Measurements from ENCODE around the gene RGS7. TPM values are rescaled to one million over a fixed set of nuclear protein-coding genes. Genes with fewer than 3 reads are reported as not detected.
"Not testable (repeated sequence)": the region's sequence is repeated elsewhere in the genome, so short reads cannot be mapped to it uniquely, and the experiment has no call there.

The RGS7 gene
- total RNA-seq, 2 experiments from 2014 or later = not detected

GRCh38 chr1:241143765-241144442 lies 213.1 kb downstream of the RGS7 start:
- POLR2A ChIA-PET = no interaction called here
- intact Hi-C loops (cut with DNase I, micrococcal nuclease) = no loop called here

DNA sequence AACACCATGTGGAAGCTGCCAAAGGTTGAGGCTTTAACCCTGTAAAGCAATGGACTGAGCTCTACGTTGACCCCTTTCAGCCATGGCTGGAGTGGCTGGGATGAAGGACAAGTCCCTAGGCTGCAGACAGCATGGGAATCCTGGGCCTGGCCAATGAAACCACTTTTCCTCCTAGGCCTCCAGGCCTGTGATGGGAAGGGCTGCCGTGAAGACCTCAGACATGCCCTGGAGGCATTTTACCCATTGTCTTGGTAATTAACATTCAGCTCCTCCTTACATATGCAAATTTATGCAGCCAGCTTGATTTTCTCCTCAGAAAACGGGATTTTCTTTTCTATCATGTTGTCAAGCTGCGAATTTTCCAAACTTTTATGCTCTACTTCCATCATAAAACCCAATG lies 214.5 kb downstream of the RGS7 start:
- Histone ChIP-seq H3K4me3 (ENCODE audit: low read length) (no peak overlapping the region), H3K36me3 (ENCODE audit: insufficient read depth, low read length) (no peaks in the 10 kb centered on the region), H3K9me3 (ENCODE audit: control insufficient read depth in 1 of 2, insufficient read depth in 1 of 2, low read length in 2 of 2) (peaks cover 0 to 3% of the 10 kb centered on the region in 2 experiments), H3K27ac (ENCODE audit: low read depth in 1 of 2, low read length in 2 of 2) (no peak overlapping the region), H3K4me1 (ENCODE audit: insufficient read depth, low read length) (no peaks in the 10 kb centered on the region), H3K27me3 (ENCODE audit: control insufficient read depth in 1 of 2, insufficient read depth in 2 of 2, low read length in 2 of 2) (no peaks in the 10 kb centered on the region)
- Mint-ChIP-seq H3K4me1 (ENCODE audit: low read depth) (no peaks in the 10 kb centered on the region), H3K27ac (no peak overlapping the region), H3K36me3 (ENCODE audit: low read depth) (no peaks in the 10 kb centered on the region), H3K27me3 (no peaks in the 10 kb centered on the region), H3K4me3 (no peak overlapping the region), H3K9me3 (peaks cover 6% of the 10 kb centered on the region)
- ATAC-seq (ENCODE audit: poor library complexity) (no peak), DNase-seq (no peak)
- CTCF ChIA-PET = no interaction called here
- TF ChIP-seq, protein P1, sequence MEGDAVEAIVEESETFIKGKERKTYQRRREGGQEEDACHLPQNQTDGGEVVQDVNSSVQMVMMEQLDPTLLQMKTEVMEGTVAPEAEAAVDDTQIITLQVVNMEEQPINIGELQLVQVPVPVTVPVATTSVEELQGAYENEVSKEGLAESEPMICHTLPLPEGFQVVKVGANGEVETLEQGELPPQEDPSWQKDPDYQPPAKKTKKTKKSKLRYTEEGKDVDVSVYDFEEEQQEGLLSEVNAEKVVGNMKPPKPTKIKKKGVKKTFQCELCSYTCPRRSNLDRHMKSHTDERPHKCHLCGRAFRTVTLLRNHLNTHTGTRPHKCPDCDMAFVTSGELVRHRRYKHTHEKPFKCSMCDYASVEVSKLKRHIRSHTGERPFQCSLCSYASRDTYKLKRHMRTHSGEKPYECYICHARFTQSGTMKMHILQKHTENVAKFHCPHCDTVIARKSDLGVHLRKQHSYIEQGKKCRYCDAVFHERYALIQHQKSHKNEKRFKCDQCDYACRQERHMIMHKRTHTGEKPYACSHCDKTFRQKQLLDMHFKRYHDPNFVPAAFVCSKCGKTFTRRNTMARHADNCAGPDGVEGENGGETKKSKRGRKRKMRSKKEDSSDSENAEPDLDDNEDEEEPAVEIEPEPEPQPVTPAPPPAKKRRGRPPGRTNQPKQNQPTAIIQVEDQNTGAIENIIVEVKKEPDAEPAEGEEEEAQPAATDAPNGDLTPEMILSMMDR (IDR thresholded peaks at IDR 0.05) = no peak
- intact Hi-C loops (cut with DNase I, micrococcal nuclease) = no loop called here
- POLR2A ChIA-PET = no interaction called here

More at GRCh38 chr1:241143765-241144442, 213.1 kb downstream of the RGS7 start:
- H3K27me3 Mint-ChIP-seq = no peaks in the 10 kb centered on the region
- Histone ChIP-seq H3K4me3 (ENCODE audit: low read length) (no peak overlapping the region), H3K27ac (ENCODE audit: low read depth in 1 of 2, low read length in 2 of 2) (no peak overlapping the region), H3K4me1 (ENCODE audit: insufficient read depth, low read length) (no peaks in the 10 kb centered on the region), H3K27me3 (ENCODE audit: control insufficient read depth in 1 of 2, insufficient read depth in 2 of 2, low read length in 2 of 2) (no peaks in the 10 kb centered on the region), H3K9me3 (ENCODE audit: control insufficient read depth in 1 of 2, insufficient read depth in 1 of 2, low read length in 2 of 2) (peaks cover 0 to under 1% of the 10 kb centered on the region in 2 experiments), H3K36me3 (ENCODE audit: insufficient read depth, low read length) (no peaks in the 10 kb centered on the region)
- H3K4me1 Mint-ChIP-seq (ENCODE audit: low read depth) = no peaks in the 10 kb centered on the region
- H3K4me3 Mint-ChIP-seq = no peak overlapping the region
- H3K27ac Mint-ChIP-seq = no peak overlapping the region
- H3K9me3 Mint-ChIP-seq = peaks cover 6% of the 10 kb centered on the region
- TF ChIP-seq, protein P1 (IDR thresholded peaks at IDR 0.05) = no peak
- ATAC-seq (ENCODE audit: poor library complexity) = no peak
- CTCF ChIA-PET = no interaction called here
- no peaks in the 10 kb centered on the region for H3K36me3 Mint-ChIP-seq (ENCODE audit: low read depth)
- DNase-seq = no peak

GRCh38 chr1:241141646-241142045 lies 215.4 kb downstream of the RGS7 start:
- DNase-seq; POLR2A ChIA-PET; H3K27me3 ChIP-seq (ENCODE audit: control insufficient read depth in 1 of 2, insufficient read depth in 2 of 2, low read length in 2 of 2); H3K9me3 Mint-ChIP-seq; H3K4me3 Mint-ChIP-seq; H3K4me3 ChIP-seq (ENCODE audit: low read length); intact Hi-C loops (cut with DNase I, micrococcal nuclease); H3K9me3 ChIP-seq (ENCODE audit: control insufficient read depth in 1 of 2, insufficient read depth in 1 of 2, low read length in 2 of 2); H3K36me3 ChIP-seq (ENCODE audit: insufficient read depth, low read length); CTCF ChIA-PET; H3K27me3 Mint-ChIP-seq; H3K4me1 Mint-ChIP-seq (ENCODE audit: low read depth); H3K36me3 Mint-ChIP-seq (ENCODE audit: low read depth); H3K27ac ChIP-seq (ENCODE audit: low read depth in 1 of 2, low read length in 2 of 2); H3K4me1 ChIP-seq (ENCODE audit: insufficient read depth, low read length); ATAC-seq (ENCODE audit: poor library complexity); H3K27ac Mint-ChIP-seq: not testable (repeated sequence)

DNA sequence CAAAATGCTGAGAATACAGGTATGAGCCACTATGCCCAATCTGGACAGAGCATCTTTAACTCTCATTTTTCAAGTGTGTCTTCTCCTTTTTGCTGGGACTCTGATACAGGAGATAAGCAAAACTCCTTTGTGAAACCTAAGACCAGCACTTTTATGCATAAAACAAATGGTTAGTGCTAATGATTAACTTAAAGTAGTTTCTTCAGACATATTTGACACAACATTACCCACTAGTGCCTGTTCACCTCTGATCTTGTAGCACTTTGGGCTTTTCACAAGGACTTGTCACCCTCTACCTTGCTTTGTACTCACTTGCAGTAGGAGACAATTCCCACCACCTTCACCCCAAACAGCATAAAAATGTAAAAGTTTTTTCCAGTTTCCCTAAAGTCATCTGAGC lies 216.3 kb downstream of the RGS7 start:
- no peak overlapping the region for H3K27ac Mint-ChIP-seq
- H3K4me1 Mint-ChIP-seq (ENCODE audit: low read depth) = no peaks in the 10 kb centered on the region
- TF ChIP-seq, protein P1 (IDR thresholded peaks at IDR 0.05) = no peak
- intact Hi-C loops (cut with DNase I, micrococcal nuclease) = no loop called here
- no peaks in the 10 kb centered on the region for H3K27me3 Mint-ChIP-seq
- H3K4me3 Mint-ChIP-seq = no peak overlapping the region
- H3K27me3 ChIP-seq (ENCODE audit: control insufficient read depth in 1 of 2, insufficient read depth in 2 of 2, low read length in 2 of 2) = no peaks in the 10 kb centered on the region
- DNase-seq (no peak), ATAC-seq (ENCODE audit: poor library complexity) (no peak)
- H3K27ac ChIP-seq (ENCODE audit: low read depth in 1 of 2, low read length in 2 of 2) = no peak overlapping the region
- ChIA-PET CTCF (no interaction called here), POLR2A (no interaction called here)
- no peaks in the 10 kb centered on the region for H3K36me3 Mint-ChIP-seq (ENCODE audit: low read depth)
- H3K4me1 ChIP-seq (ENCODE audit: insufficient read depth, low read length) = no peaks in the 10 kb centered on the region
- H3K36me3 ChIP-seq (ENCODE audit: insufficient read depth, low read length) = no peaks in the 10 kb centered on the region
- H3K9me3 Mint-ChIP-seq = peaks cover 5% of the 10 kb centered on the region
- H3K9me3 ChIP-seq (ENCODE audit: control insufficient read depth in 1 of 2, insufficient read depth in 1 of 2, low read length in 2 of 2) = peaks cover 0 to 3% of the 10 kb centered on the region in 2 experiments
- no peak overlapping the region for H3K4me3 ChIP-seq (ENCODE audit: low read length)
